ENCODE measurements around the gene PEAK1.

DNA sequence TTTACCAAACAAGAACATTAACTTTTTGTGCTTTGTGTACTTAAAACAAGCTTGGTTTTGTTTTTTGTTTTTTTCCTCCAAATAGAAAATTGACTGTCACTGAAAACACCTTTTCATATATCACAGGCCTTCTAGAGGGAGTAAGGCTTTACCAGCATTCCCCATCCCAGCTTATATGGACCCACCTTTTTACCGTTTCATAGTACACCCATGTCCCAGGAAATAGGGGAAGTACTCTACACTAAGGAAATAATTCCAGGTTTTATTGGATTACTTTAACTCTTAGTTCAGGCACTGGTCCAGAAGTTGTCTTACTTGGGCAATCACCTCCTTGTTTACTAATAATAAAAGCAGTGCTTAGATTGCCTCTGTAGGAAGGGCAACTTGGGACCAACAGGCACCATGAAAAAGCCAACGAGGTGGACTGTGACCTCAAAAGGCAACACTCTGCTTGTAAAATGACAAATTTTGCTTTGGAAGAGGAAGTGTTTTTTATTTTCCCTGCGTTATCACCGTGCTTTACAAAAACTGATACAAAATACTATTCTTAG, 27.0 kb upstream of the PEAK1 start:
- TF ChIP-seq, protein P1, sequence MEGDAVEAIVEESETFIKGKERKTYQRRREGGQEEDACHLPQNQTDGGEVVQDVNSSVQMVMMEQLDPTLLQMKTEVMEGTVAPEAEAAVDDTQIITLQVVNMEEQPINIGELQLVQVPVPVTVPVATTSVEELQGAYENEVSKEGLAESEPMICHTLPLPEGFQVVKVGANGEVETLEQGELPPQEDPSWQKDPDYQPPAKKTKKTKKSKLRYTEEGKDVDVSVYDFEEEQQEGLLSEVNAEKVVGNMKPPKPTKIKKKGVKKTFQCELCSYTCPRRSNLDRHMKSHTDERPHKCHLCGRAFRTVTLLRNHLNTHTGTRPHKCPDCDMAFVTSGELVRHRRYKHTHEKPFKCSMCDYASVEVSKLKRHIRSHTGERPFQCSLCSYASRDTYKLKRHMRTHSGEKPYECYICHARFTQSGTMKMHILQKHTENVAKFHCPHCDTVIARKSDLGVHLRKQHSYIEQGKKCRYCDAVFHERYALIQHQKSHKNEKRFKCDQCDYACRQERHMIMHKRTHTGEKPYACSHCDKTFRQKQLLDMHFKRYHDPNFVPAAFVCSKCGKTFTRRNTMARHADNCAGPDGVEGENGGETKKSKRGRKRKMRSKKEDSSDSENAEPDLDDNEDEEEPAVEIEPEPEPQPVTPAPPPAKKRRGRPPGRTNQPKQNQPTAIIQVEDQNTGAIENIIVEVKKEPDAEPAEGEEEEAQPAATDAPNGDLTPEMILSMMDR (IDR thresholded peaks at IDR 0.05; ENCODE audit: insufficient read depth, low read length, poor library complexity, severe bottlenecking) = no peak
- TF ChIP-seq EZH2phosphoT487 (conservative IDR thresholded peaks at IDR 0.05; ENCODE audit: low read length) = no peak

All from SU-DHL-6 (cell line).